Psoas muscle (tissue), 8 donors: Measurements from ENCODE around the gene SIN3B. TPM values are rescaled to one million over a fixed set of nuclear protein-coding genes. Genes with fewer than 3 reads are reported as not detected.
A peak's percentile ranks its signal among the peaks of the same experiment; 100 is the strongest.

Experiments used
- ATAC-seq, 4 donors: fragments of 200-7000 bp; cut with Tn5 transposase; one replicate each; pipeline ENCODE4 v1.9.1; 2020; ENCODE audit warnings: moderate library complexity in 3 of 4, mild to moderate bottlenecking in 2 of 4
- DNase-seq, 2 donors: peaks; one replicate each; pipeline ENCODE4 v3.0.0-alpha.2; 2020
- H3K27ac ChIP-seq: fragments of 200-600 bp; one replicate; pipeline ENCODE4 v1.8.0; 2022
- H3K27me3 ChIP-seq, 3 donors: fragments of 200-600 bp in 1 of 3; one replicate each; pipeline versions ENCODE4 v1.6.1 to v1.8.0; 2013 to 2022; ENCODE audit warnings: low read length in 2 of 3, mild to moderate bottlenecking in 2 of 3, moderate library complexity in 1 of 3; ENCODE audit not compliant: insufficient read depth in 3 of 3
- H3K36me3 ChIP-seq, 2 donors: fragments of 200-600 bp in 1 of 2; one replicate each; pipeline versions ENCODE4 v1.6.1 to v1.8.0; 2013 to 2022; ENCODE audit warnings: low read depth in 1 of 2, mild to moderate bottlenecking in 1 of 2, moderate library complexity in 1 of 2; ENCODE audit not compliant: insufficient read depth in 1 of 2
- H3K4me1 ChIP-seq: fragments of 200-600 bp; one replicate; pipeline ENCODE4 v1.8.0; 2022
- H3K4me3 ChIP-seq: fragments of 200-600 bp; one replicate; pipeline ENCODE4 v1.8.0; 2022; ENCODE audit warnings: mild to moderate bottlenecking
- H3K9me3 ChIP-seq: fragments of 200-600 bp; one replicate; pipeline ENCODE4 v1.8.0; 2022
- WGBS, 3 donors: extraction: QIAGEN DNeasy Blood & Tissue Kit; methylation state at CpG; one replicate each; pipeline versions ENCODE4 v1.1.6 to v1.1.7; 2013; 5-methylcytosine and 5-hydroxymethylcytosine counted together
- intact Hi-C, 2 donors: fragments of 100-400 bp; cut with DNase I; formaldehyde crosslinking; loops; one replicate each; pipeline versions ENCODE4 v1.11.0 to v1.14.2; 2022
- polyA plus RNA-seq, 3 donors: library from polyadenylated mRNA; stranded (reverse); fragments of 200-250 nt; gene quantifications; one replicate each; pipeline ENCODE4 v1.2.3, GENCODE V29; 2013
- total RNA-seq, 4 donors: library from RNA; stranded (reverse); fragmentation: NEBNext Ultra II Directional in 2 of 4; extraction: Animal tissue kit (Norgen Biotek cat#: 25700) in 2 of 4; gene quantifications; one replicate each; pipeline versions ENCODE4 v1.2.1 to v1.2.4, GENCODE V29; 2021 to 2023
- TF ChIP-seq, protein P1 (sequence below): fragments of 200-600 bp; IDR thresholded peaks from one replicate; pipeline ENCODE4 v1.8.0; 2022; ENCODE audit warnings: antibody characterized with exemption
- donor health status: healthy with polysubstance abuse.
- donor health status: DM: no; HTN: no; CAD: no; lungs with moderate emphysema.
- donor health status: Bipolar disorder and iron deficiency.
- donor health status: healthy.
- donor health status: DM: yes; HTN: yes; CAD: no.
- donor health status: DM: no; HTN: no; CAD: no.
- donor health status: DM: no; HTN: no; CAD: no.
- donor health status: DM: yes; HTN: yes; CAD: no.

Gene SIN3B
- total and polyA plus RNA-seq, 7 donors = 11.8 to 23.8 (median 18.0) TPM

- Histone ChIP-seq H3K27ac (no peak overlapping the region), H3K27me3 (no peaks in the 10 kb centered on the region), H3K4me3 (no peak overlapping the region), H3K36me3 (no peaks in the 10 kb centered on the region), H3K4me1 (no peaks in the 10 kb centered on the region), H3K9me3 (no peaks in the 10 kb centered on the region)
- TF ChIP-seq, protein P1, sequence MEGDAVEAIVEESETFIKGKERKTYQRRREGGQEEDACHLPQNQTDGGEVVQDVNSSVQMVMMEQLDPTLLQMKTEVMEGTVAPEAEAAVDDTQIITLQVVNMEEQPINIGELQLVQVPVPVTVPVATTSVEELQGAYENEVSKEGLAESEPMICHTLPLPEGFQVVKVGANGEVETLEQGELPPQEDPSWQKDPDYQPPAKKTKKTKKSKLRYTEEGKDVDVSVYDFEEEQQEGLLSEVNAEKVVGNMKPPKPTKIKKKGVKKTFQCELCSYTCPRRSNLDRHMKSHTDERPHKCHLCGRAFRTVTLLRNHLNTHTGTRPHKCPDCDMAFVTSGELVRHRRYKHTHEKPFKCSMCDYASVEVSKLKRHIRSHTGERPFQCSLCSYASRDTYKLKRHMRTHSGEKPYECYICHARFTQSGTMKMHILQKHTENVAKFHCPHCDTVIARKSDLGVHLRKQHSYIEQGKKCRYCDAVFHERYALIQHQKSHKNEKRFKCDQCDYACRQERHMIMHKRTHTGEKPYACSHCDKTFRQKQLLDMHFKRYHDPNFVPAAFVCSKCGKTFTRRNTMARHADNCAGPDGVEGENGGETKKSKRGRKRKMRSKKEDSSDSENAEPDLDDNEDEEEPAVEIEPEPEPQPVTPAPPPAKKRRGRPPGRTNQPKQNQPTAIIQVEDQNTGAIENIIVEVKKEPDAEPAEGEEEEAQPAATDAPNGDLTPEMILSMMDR = no peak
- WGBS, 3 donors = 88 to 92% (median 91%) methylated on average over 13 of the region's 13 CpGs
- peak in 1 of 2 donors; percentile 32 for DNase-seq
- ATAC-seq = no peak
- intact Hi-C loops = no loop called here
Measured at GRCh38 chr19:16927883-16928282, 98.7 kb downstream of the SIN3B start.

- Histone ChIP-seq H3K4me1 (no peaks in the 10 kb centered on the region), H3K9me3 (no peaks in the 10 kb centered on the region), H3K4me3 (no peak overlapping the region), H3K36me3 (no peaks in the 10 kb centered on the region), H3K27ac (no peak overlapping the region), H3K27me3 (no peaks in the 10 kb centered on the region)
- no peak for DNase-seq
- 95 to 96% (median 95%) methylated on average over 2 of the region's 2 CpGs for WGBS, 3 donors
- no peak for ATAC-seq
- TF ChIP-seq, protein P1 = no peak
- intact Hi-C loops = no loop called here
Measured at GRCh38 chr19:16928351-16928750, 99.2 kb downstream of the SIN3B start.

GRCh38 chr19:16928916-16929315, 99.7 kb downstream of the SIN3B start:
- 89 to 92% (median 92%) methylated on average over 10 of the region's 10 CpGs for WGBS, 3 donors
- intact Hi-C loops = no loop called here

More at GRCh38 chr19:16928916-16929315, 99.7 kb downstream of the SIN3B start:
- Histone ChIP-seq H3K27ac (no peak overlapping the region), H3K36me3 (no peaks in the 10 kb centered on the region), H3K4me1 (no peaks in the 10 kb centered on the region), H3K27me3 (no peaks in the 10 kb centered on the region), H3K4me3 (no peak overlapping the region), H3K9me3 (peaks cover 2% of the 10 kb centered on the region)
- TF ChIP-seq, protein P1 = no peak
- DNase-seq (peak in 1 of 2 donors; percentile 10), ATAC-seq (no peak)

Other genes with a start within 250 kb of the SIN3B start
- gene MED26, start 201.2 kb upstream of the SIN3B start, total RNA-seq = 1 to 10 TPM; 4.8 to 9.6 (median 5.5) TPM
- 1 to 10 TPM; 5.1 to 8.7 (median 5.2) TPM for gene MED26, start 201.2 kb upstream of the SIN3B start, polyA plus RNA-seq
- 10 to 100 TPM; 16.1 to 50.0 (median 31.6) TPM for gene SMIM7, start 169.3 kb upstream of the SIN3B start, total RNA-seq
- gene SMIM7, start 169.3 kb upstream of the SIN3B start, polyA plus RNA-seq = 10 to 100 TPM; 51.9 to 76.9 (median 53.9) TPM
- 100 to 1,000 TPM; 120 to 184 (median 140) TPM for gene TMEM38A, start 168.3 kb upstream of the SIN3B start, total RNA-seq
- 100 to 1,000 TPM in 2 of 3 donors, 10 to 100 TPM in 1; 53.2 to 295 (median 130) TPM for gene TMEM38A, start 168.3 kb upstream of the SIN3B start, polyA plus RNA-seq
- under 1 TPM in 2 of 4 donors, not detected in 2; 0.08 to 0.13 TPM for gene NWD1, start 109.6 kb upstream of the SIN3B start, total RNA-seq
- under 1 TPM in 2 of 3 donors, not detected in 1; 0.01 to 0.03 TPM for gene NWD1, start 109.6 kb upstream of the SIN3B start, polyA plus RNA-seq
- 1 to 10 TPM in 2 of 4 donors, under 1 TPM in 2; 0.27 to 3.7 (median 0.86) TPM for gene F2RL3, start 59.6 kb downstream of the SIN3B start, total RNA-seq
- 1 to 10 TPM; 1.4 to 4.5 (median 2.0) TPM for gene F2RL3, start 59.6 kb downstream of the SIN3B start, polyA plus RNA-seq
- 1 to 10 TPM; 3.2 to 9.9 (median 8.0) TPM for gene CPAMD8, start 197.4 kb downstream of the SIN3B start, total RNA-seq
- 1 to 10 TPM; 4.5 to 9.8 (median 9.0) TPM for gene CPAMD8, start 197.4 kb downstream of the SIN3B start, polyA plus RNA-seq
- 1 to 10 TPM; 1.8 to 5.9 (median 3.6) TPM for gene HAUS8, start 246.1 kb downstream of the SIN3B start, total RNA-seq
- gene HAUS8, start 246.1 kb downstream of the SIN3B start, polyA plus RNA-seq = 1 to 10 TPM; 4.2 to 5.7 (median 5.0) TPM
- gene MYO9B, start 246.4 kb downstream of the SIN3B start, total RNA-seq = 10 to 100 TPM; 13.8 to 16.4 (median 14.5) TPM
- 10 to 100 TPM in 2 of 3 donors, 1 to 10 TPM in 1; 9.0 to 23.7 (median 18.9) TPM for gene MYO9B, start 246.4 kb downstream of the SIN3B start, polyA plus RNA-seq